Stimulated activated naive B cell treated with anti-CD40 and anti-IgM and Interleukin-4, amounts not matched to agents 10 μg/mL and 1 μg/mL and 100 μg/mL, for 72 hours (primary cell): Measurements from ENCODE around the gene MITF.
A peak's percentile ranks its signal among the peaks of the same experiment; 100 is the strongest.

Experiments
- ATAC-seq, 2 donors: fragments of 150-1000 bp; cut with Tn5 transposase; replicated peaks; 2 replicates each; pipeline ENCODE4 v1.10.0; 2021; ENCODE audit warnings: moderate library complexity in 1 of 2
- DNase-seq: peaks from one replicate; pipeline ENCODE4 v3.0.0; 2021
- H3K27ac Mint-ChIP-seq: one replicate; pipeline ENCODE4 v1.8.0; 2022; ENCODE audit warnings: mild to moderate bottlenecking, mixed read lengths
- H3K27me3 Mint-ChIP-seq, 2 donors: one replicate each; pipeline ENCODE4 v1.8.0; 2022; ENCODE audit warnings: mixed read lengths in 2 of 2
- H3K36me3 Mint-ChIP-seq, 2 donors: one replicate each; pipeline ENCODE4 v1.8.0; 2022; ENCODE audit warnings: mixed read lengths in 2 of 2, mild to moderate bottlenecking in 1 of 2
- H3K4me1 Mint-ChIP-seq, 2 donors: one replicate each; pipeline ENCODE4 v1.8.0; 2022; ENCODE audit warnings: mixed read lengths in 2 of 2, mild to moderate bottlenecking in 1 of 2
- H3K4me3 Mint-ChIP-seq, 2 donors: one replicate each; pipeline ENCODE4 v1.8.0; 2022; ENCODE audit warnings: mild to moderate bottlenecking in 2 of 2, mixed read lengths in 2 of 2, moderate library complexity in 1 of 2
- H3K9me3 Mint-ChIP-seq, 2 donors: one replicate each; pipeline ENCODE4 v1.8.0; 2022; ENCODE audit warnings: mixed read lengths in 2 of 2, mild to moderate bottlenecking in 1 of 2

Gene MITF

DNA sequence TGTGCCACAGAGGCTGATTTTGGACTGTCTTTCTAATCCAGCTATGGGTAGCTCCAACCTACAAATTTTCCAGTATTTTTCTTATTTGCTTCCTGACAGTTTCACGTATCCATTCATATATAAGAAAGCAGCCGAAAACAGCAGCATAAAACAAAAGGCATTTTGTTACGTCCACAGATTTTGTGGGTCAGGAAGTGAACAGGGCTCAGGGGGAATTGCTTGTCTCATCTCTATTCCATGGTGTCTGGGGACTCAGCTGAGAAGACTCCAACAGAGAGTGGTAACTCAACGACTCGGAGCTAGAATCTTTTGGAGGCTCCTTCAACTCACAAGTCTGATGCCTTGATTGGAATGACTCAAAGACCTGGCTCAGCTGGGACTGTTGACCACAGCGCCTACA is 248.6 kb downstream of the MITF start:
- no peak overlapping the region for H3K27ac Mint-ChIP-seq
- no peak for ATAC-seq
- peaks cover 0 to 5% of the 10 kb centered on the region in 2 donors for H3K27me3 Mint-ChIP-seq
- no peak overlapping the region for H3K4me3 Mint-ChIP-seq
- H3K4me1 Mint-ChIP-seq = peaks cover 11 to 19% of the 10 kb centered on the region in 2 donors
- no peak for DNase-seq
- H3K9me3 Mint-ChIP-seq = no peaks in the 10 kb centered on the region
- H3K36me3 Mint-ChIP-seq = no peaks in the 10 kb centered on the region

DNA sequence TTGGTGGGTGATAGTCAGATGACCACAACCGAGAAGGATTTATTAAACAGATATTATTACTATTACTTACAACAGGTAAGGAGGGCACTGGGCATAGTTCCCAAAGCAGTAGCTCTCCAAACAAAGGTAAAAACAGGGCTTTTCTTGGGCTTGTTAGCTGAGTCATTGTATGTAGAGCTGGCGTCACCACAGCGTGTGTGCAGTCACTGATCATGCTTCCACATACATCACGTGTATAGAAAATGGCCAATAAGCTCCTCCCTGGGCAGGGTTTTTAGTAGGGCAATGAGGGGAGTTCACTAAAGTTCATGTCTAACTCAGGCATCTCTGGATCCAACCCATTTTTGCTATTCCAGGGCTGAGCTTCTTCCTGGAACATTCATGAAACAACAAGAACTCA is 254.5 kb downstream of the MITF start:
- DNase-seq (no peak), ATAC-seq (no peak)
- Mint-ChIP-seq H3K27ac (no peak overlapping the region), H3K36me3 (no peaks in the 10 kb centered on the region), H3K4me1 (no peaks in the 10 kb centered on the region), H3K9me3 (no peaks in the 10 kb centered on the region), H3K4me3 (no peak overlapping the region), H3K27me3 (peaks cover 0 to 5% of the 10 kb centered on the region in 2 donors)

GRCh38 chr3:69994919-69995318 is 255.7 kb downstream of the MITF start:
- H3K4me3 Mint-ChIP-seq = no peak overlapping the region

DNA sequence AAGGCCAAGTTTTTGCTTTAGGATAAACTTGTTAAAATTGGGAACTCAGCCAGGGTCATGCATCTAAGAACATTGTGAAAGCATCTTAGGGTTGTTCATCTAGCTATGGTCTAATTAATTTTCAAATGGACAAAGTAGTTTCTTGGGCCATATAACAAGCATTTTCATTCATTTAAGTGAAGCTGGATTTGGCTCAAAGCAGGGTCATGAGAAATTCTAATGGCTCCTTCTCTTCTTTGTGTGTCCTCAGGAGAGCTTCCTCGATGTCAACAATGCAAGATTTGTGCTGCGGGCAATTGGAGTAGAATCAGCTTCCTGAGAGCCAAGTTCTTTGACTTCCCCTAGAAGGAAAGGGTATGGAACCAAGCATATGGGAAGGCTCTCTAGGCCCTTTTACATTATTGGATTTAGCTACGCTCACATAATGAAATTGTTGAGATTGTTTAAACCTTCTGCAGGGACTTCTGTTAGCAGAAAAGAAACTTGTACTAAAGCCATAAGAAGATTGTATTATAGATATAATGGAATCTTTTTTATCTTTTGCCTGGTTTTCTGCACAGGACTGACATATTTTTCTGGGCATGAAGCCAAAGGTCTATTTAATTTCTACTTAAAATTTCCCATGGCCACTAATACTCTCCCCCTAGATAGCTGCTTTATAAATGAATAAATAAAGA is 258.5 kb downstream of the MITF start:
- ATAC-seq = no peak
- H3K36me3 Mint-ChIP-seq = no peaks in the 10 kb centered on the region
- H3K9me3 Mint-ChIP-seq = peaks cover 0 to 4% of the 10 kb centered on the region in 2 donors
- H3K27me3 Mint-ChIP-seq = no peaks in the 10 kb centered on the region
- DNase-seq = no peak
- H3K4me1 Mint-ChIP-seq = no peaks in the 10 kb centered on the region
- no peak overlapping the region for H3K27ac Mint-ChIP-seq
- no peak overlapping the region for H3K4me3 Mint-ChIP-seq

More at GRCh38 chr3:69994919-69995318, 255.7 kb downstream of the MITF start:
- ATAC-seq = no peak
- H3K36me3 Mint-ChIP-seq = no peaks in the 10 kb centered on the region
- no peaks in the 10 kb centered on the region for H3K27me3 Mint-ChIP-seq
- no peak overlapping the region for H3K27ac Mint-ChIP-seq
- H3K9me3 Mint-ChIP-seq = no peaks in the 10 kb centered on the region
- DNase-seq = no peak
- no peaks in the 10 kb centered on the region for H3K4me1 Mint-ChIP-seq

DNA sequence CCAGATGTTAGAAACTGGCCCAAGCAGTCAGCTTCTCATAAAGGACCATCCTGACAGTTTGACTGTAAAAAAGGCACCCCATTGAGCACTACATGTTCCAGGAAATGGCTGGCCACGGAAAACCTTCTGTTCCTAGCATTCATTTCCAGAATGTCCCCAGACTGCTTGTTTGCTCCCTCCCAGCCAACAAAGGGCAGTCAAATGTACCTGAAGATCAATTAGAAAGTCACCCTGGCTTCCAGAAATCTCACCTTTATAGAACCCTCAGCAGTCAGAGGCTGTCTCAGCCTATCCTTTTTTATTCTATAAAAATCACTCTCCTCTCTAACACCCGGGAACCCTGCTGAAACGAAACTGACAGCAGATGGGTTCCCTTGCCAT is 259.5 kb downstream of the MITF start:
- H3K36me3 Mint-ChIP-seq = no peaks in the 10 kb centered on the region
- no peak for DNase-seq
- H3K9me3 Mint-ChIP-seq = peaks cover 0 to 4% of the 10 kb centered on the region in 2 donors
- no peak overlapping the region for H3K4me3 Mint-ChIP-seq
- no peak for ATAC-seq
- no peaks in the 10 kb centered on the region for H3K27me3 Mint-ChIP-seq
- H3K4me1 Mint-ChIP-seq = no peaks in the 10 kb centered on the region
- H3K27ac Mint-ChIP-seq = no peak overlapping the region

DNA sequence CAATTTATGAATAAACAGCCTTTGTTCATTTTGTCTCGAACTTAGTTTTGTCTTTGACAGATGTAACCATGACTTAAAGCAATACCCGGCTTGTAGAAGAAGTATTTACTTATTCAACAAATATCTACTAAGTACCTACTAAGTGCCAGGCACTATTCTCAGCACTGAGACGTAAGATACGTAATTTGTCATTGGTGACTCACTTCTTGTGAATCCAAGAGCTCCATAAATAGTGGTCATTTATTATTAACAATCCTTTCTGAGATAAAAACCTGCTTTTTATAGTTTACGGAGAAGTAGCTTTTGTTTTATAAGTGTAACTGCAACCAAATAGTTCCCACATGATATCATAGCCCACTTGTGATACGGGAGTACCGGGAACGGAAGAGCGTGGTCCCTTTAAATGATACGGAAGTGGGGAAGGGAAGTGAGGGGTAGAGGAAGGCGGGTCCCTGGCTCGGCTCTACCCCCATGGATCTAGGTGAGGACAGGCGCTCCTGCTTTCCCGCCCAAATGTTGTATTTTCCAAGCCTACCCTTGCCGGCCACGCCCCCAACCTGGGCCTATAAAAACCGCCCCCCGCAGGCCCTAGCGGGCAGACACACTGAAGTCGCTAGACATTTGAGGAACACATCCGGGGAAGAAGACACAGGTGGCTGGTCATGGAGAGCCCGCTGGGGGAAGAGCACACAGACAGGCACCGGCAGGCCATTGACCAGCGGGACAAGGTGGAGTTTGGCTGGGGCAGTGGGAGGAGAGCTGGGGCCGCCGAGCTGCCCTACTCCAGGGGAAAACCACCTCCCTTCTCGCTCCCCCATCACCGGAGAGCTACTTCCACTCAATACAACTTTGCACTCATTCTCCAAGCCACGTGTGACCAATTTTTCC is 260.1 kb downstream of the MITF start, which contains the start of gene SAMMSON:
Gene SAMMSON (plus strand): TSS at position 594 of the 888 bp plus-strand sequence.
- ATAC-seq = no peak
- no peaks in the 10 kb centered on the region for H3K36me3 Mint-ChIP-seq
- H3K27me3 Mint-ChIP-seq = no peaks in the 10 kb centered on the region
- no peaks in the 10 kb centered on the region for H3K4me1 Mint-ChIP-seq
- no peak within 1 kb of the TSS for H3K4me3 Mint-ChIP-seq
- DNase-seq = no peak
- no peak within 1 kb of the TSS for H3K27ac Mint-ChIP-seq
- H3K9me3 Mint-ChIP-seq = peaks cover 0 to 4% of the 10 kb centered on the region in 2 donors

DNA sequence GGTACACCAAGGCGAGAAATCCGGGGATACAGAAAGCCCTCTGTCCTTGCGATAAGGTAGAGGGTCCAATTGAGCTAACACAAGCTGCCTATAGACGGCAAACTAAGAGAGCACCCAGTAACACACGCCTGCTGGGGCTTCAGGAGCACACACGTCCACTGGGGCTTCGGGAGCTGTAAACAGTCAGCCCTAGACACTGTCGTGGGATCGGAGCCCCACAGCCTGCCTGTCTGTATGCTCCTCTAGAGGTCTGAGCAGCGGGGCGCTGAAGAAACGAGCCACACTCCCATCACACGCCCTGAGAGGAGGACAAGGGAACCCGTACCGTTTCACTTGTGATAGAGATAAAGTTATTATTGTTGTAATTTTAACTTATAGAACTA is 260.8 kb downstream of the MITF start:
- ATAC-seq = no peak
- Mint-ChIP-seq H3K4me1 (no peaks in the 10 kb centered on the region), H3K4me3 (no peak overlapping the region), H3K27ac (no peak overlapping the region), H3K9me3 (peaks cover 0 to 4% of the 10 kb centered on the region in 2 donors), H3K27me3 (no peaks in the 10 kb centered on the region), H3K36me3 (no peaks in the 10 kb centered on the region)
- DNase-seq = no peak

DNA sequence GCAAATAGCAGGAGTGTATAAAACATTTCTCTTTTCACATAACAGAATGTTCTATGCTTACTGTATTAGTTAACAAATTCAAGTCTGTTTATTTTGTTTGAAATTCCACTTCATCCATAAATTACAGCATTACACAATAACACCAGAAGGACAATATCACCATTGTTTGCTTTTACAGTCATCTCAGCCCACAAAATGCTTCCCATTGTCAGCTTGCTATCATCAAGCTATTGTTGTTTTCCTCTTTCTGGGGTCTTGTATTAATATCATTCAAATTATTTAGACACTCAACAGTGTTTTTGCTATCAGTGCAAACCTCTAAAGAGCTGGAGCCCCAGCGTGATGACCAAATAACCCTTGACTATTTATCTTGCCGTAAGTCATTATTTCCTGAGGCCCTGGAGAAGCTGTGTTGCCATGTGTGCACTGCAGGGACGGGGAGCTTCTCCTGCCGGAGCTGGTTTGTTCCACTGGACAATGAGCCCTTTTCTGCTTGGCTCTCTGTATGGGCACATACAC is 261.4 kb downstream of the MITF start:
- peaks cover 0 to 4% of the 10 kb centered on the region in 2 donors for H3K9me3 Mint-ChIP-seq
- no peak overlapping the region for H3K27ac Mint-ChIP-seq
- no peak overlapping the region for H3K4me3 Mint-ChIP-seq
- no peaks in the 10 kb centered on the region for H3K36me3 Mint-ChIP-seq
- ATAC-seq (no peak), DNase-seq (no peak)
- H3K27me3 Mint-ChIP-seq = no peaks in the 10 kb centered on the region
- H3K4me1 Mint-ChIP-seq = no peaks in the 10 kb centered on the region

GRCh38 chr3:70003119-70003518 is 263.9 kb downstream of the MITF start:
- H3K27ac Mint-ChIP-seq = no peak overlapping the region
- H3K4me1 Mint-ChIP-seq = no peaks in the 10 kb centered on the region
- DNase-seq (no peak), ATAC-seq (no peak)
- H3K27me3 Mint-ChIP-seq = no peaks in the 10 kb centered on the region
- H3K4me3 Mint-ChIP-seq = no peak overlapping the region
- H3K36me3 Mint-ChIP-seq = no peaks in the 10 kb centered on the region
- peaks cover 3 to 4% of the 10 kb centered on the region in 2 donors for H3K9me3 Mint-ChIP-seq

- no peaks in the 10 kb centered on the region for H3K36me3 Mint-ChIP-seq
- peaks cover 4% of the 10 kb centered on the region in 2 donors for H3K9me3 Mint-ChIP-seq
- no peaks in the 10 kb centered on the region for H3K27me3 Mint-ChIP-seq
- H3K4me1 Mint-ChIP-seq = no peaks in the 10 kb centered on the region
- H3K27ac Mint-ChIP-seq = no peak overlapping the region
- no peak for DNase-seq
- peak in 1 of 2 donors; percentile 39 for ATAC-seq
- H3K4me3 Mint-ChIP-seq = no peak overlapping the region
Measured at GRCh38 chr3:70006089-70006488, 266.8 kb downstream of the MITF start.

GRCh38 chr3:70010346-70010745 is 271.1 kb downstream of the MITF start:
- DNase-seq (no peak), ATAC-seq (no peak)
- Mint-ChIP-seq H3K27ac (no peak overlapping the region), H3K9me3 (peaks cover 0 to 4% of the 10 kb centered on the region in 2 donors), H3K36me3 (no peaks in the 10 kb centered on the region), H3K4me1 (no peaks in the 10 kb centered on the region), H3K27me3 (no peaks in the 10 kb centered on the region), H3K4me3 (no peak overlapping the region)

- H3K4me1 Mint-ChIP-seq = no peaks in the 10 kb centered on the region
- H3K9me3 Mint-ChIP-seq = peaks cover 0 to 6% of the 10 kb centered on the region in 2 donors
- H3K4me3 Mint-ChIP-seq = no peak overlapping the region
- DNase-seq = no peak
- H3K27me3 Mint-ChIP-seq = no peaks in the 10 kb centered on the region
- H3K27ac Mint-ChIP-seq = no peak overlapping the region
- ATAC-seq = no peak
- no peaks in the 10 kb centered on the region for H3K36me3 Mint-ChIP-seq
Measured at GRCh38 chr3:70011582-70011981, 272.3 kb downstream of the MITF start.
